Daoy (cell line): Measurements from ENCODE around the gene POLR2E. TPM values are rescaled to one million over a fixed set of nuclear protein-coding genes. Genes with fewer than 3 reads are reported as not detected.
"Not testable (repeated sequence)": the region's sequence is repeated elsewhere in the genome, so short reads cannot be mapped to it uniquely, and the experiment has no call there.

Experiments used
- DNase-seq: peaks from one replicate; pipeline ENCODE4 v3.0.0-alpha.2; 2015; ENCODE audit warnings: low read depth
- total RNA-seq: library from RNA; depleted of rRNA; stranded (reverse); fragments of >200 nt; shearing (Covaris generic); gene quantifications from 2 replicates; pipeline ENCODE4 v1.2.3, GENCODE V29; 2014

The POLR2E gene
- total RNA-seq, 1 experiment from 2014 or later = 124 TPM

GRCh38 chr19:1126984-1127760 is 32.0 kb upstream of the POLR2E start:
- no peak for DNase-seq

- DNase-seq = peak; percentile 55
Observed at GRCh38 chr19:1125601-1126467, 30.7 kb upstream of the POLR2E start.

- DNase-seq = no peak
Observed at GRCh38 chr19:1123885-1124677, 28.9 kb upstream of the POLR2E start.

- no peak for DNase-seq
Observed at GRCh38 chr19:1123381-1123780, 28.2 kb upstream of the POLR2E start.

- DNase-seq = peak; percentile 88
Observed at GRCh38 chr19:1122972-1123363, 27.8 kb upstream of the POLR2E start.

GRCh38 chr19:1122021-1122971 is 27.1 kb upstream of the POLR2E start:
- DNase-seq = no peak

- DNase-seq = no peak
Observed at GRCh38 chr19:1121395-1121794, 26.2 kb upstream of the POLR2E start.

GRCh38 chr19:1119475-1120217 is 24.5 kb upstream of the POLR2E start:
- no peak for DNase-seq

- no peak for DNase-seq
Observed at GRCh38 chr19:1118999-1119398, 23.8 kb upstream of the POLR2E start.

DNA sequence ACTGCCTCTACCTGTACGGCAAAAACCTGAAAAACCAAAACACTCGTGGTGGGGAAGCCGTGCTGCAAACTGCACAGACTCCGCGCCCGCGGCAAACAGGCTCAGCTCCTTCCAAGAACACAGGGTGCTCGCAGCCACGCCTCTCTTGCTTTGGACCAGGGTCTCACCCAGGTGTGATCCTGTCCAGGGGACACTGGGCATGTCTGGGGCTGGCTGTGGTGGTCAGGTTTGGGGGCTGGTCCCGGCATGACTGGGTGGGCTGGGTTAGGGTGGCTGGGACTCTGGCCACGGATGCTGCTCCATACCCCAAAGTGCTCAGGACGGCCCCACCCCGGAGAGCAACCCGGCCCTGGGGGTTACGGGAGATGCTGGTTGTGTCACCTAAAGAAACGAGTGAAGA is 22.5 kb upstream of the POLR2E start:
- no peak for DNase-seq

DNA sequence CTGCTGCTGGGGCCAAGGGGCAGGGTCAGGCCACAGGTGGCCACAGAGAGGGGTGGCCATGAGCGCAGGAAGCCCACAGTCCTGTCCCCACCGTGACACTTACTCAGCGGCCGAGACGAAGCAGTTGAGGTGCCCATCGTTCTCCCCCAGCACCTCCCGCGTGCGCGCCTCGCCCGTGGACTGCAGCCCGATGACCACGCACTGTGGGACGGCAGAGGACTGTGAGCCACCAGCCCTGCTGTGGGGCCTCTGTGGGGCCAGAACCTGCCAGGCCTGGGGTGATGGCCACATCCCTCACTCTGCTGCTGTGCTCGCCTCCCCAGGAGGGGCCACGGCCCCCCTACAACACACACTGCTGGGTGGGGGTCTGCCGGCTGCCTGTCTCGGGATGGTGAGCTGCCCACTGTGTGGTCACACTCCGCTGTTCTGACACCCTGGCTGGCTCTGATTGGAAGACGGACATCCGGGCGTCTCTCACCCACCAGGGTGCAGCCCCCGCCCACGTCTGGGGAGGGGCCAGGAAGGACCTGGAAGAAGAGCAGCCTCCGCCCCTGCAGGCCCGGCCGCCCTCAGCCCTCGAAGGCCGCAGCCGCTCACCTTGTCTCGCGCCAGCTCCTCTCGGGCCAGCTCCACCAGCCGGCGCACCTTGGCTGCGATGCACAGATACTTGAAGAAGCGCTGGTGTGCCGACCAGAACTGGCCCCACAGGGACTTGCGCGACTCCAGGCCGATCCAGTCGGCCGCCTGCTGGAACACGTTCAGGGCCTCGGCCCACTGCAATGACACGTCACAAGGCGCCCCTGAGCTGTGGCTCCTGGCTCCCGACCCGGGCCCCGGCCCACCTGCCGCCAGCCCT is 21.8 kb upstream of the POLR2E start:
- DNase-seq = no peak

DNA sequence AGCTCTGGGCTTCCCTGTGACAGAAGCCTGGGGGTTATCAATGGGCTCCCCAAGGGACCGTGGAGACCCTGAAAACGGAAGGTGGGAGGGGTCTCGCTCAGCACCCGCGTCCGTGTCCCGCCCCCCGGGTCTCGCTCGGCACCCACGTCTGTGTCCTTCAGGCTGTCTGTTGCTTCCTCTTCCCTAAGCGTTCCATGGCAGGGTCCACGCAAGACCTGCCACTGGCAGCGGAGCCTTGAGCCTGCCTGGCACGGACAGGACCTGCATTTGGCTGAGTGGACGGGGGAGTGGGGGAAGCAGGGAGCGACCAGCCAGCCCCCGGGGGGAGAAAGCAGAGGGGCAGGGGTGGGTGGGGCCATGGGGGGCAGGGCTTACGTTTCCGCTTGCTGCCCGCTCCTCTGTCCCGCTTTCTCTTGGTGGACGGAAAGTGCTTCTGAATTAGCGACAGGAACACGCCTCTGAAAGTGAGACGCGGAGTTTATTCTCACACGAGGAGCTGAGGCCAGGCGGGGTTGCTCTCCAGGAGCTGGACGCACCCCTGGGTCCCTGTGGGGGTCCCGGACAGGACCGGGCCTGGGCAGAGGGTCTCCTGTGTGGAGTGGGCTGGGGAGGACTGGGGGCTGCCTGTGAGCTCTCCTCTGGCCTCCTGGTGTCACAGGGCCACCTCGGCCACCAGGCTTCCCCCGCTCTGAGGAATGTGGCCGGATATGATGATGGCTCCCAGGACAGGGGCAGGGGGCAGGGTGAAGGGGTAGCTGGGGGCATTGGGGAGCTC is 20.7 kb upstream of the POLR2E start:
- no peak for DNase-seq

GRCh38 chr19:1114728-1115127 is 19.6 kb upstream of the POLR2E start:
- not testable (repeated sequence) for DNase-seq

- no peak for DNase-seq
Observed at GRCh38 chr19:1113986-1114483, 18.9 kb upstream of the POLR2E start.

- peak; percentile 98 for DNase-seq
Observed at GRCh38 chr19:1113030-1113985, 18.1 kb upstream of the POLR2E start.

- no peak for DNase-seq
Observed at GRCh38 chr19:1112268-1113029, 17.3 kb upstream of the POLR2E start.
